Breast epithelium (tissue), 4 donors: ENCODE measurements around the gene PSD4. TPM values are rescaled to one million over a fixed set of nuclear protein-coding genes. Genes with fewer than 3 reads are reported as not detected.

Source experiments
- DNase-seq, 2 donors: peaks; one replicate each; pipeline ENCODE4 v3.0.0-alpha.2; 2019; ENCODE audit warnings: low spot score in 2 of 2
- H3K27ac ChIP-seq, 2 donors: fragments of 200-600 bp; sonication (generic) in 1 of 2; one replicate each; pipeline ENCODE4 v1.5.1; 2016 to 2019; ENCODE audit warnings: mild to moderate bottlenecking in 1 of 2
- H3K27me3 ChIP-seq, 2 donors: fragments of 200-600 bp; sonication (generic) in 1 of 2; one replicate each; pipeline versions ENCODE4 v1.5.1 to v1.6.0; 2017 to 2019; ENCODE audit warnings: control low read depth in 1 of 2, mild to moderate bottlenecking in 1 of 2
- H3K36me3 ChIP-seq: fragments of 200-600 bp; one replicate; pipeline ENCODE4 v1.5.1; 2019
- H3K4me1 ChIP-seq, 2 donors: fragments of 200-600 bp; sonication (generic); one replicate each; pipeline ENCODE4 v1.5.1; 2016 to 2019; ENCODE audit warnings: control low read depth in 1 of 2
- H3K4me3 ChIP-seq, 3 donors: fragments of 200-600 bp; sonication (generic); 1 replicate in 2 of 3; 2 replicates in 1 of 3; pipeline ENCODE4 v1.5.1; 2016 to 2019; ENCODE audit warnings: mild to moderate bottlenecking in 3 of 3, moderate library complexity in 2 of 3
- H3K9me3 ChIP-seq, 2 donors: fragments of 200-600 bp; sonication (generic) in 1 of 2; one replicate each; pipeline ENCODE4 v1.5.1; 2016 to 2019; ENCODE audit warnings: control low read depth in 1 of 2
- POLR2A ChIP-seq: fragments of 450-650 bp; IDR thresholded peaks from one replicate; pipeline ENCODE4 v1.6.1; 2016; ENCODE audit warnings: antibody characterized with exemption, mild to moderate bottlenecking, moderate library complexity
- POLR2AphosphoS5 ChIP-seq, 3 donors: sonication (generic); formaldehyde crosslinking; IDR thresholded peaks; one replicate each; pipeline ENCODE4 v1.6.1; 2017; ENCODE audit warnings: antibody characterized with exemption in 3 of 3
- intact Hi-C: fragments of 100-400 bp; cut with DNase I; formaldehyde crosslinking; loops from one replicate; pipeline ENCODE4 v1.15.1; 2023; ENCODE audit warnings: low total_unique reads
- total RNA-seq, 3 donors: library from RNA; depleted of rRNA; stranded (reverse); fragments of >200 nt; gene quantifications; one replicate each; pipeline ENCODE4 v1.1.0, GENCODE V29; 2016
- TF ChIP-seq, protein P1 (sequence below), 3 donors: fragments of 450-650 bp; IDR thresholded peaks; one replicate each; pipeline ENCODE4 v1.5.1; 2016 to 2017; ENCODE audit warnings: antibody characterized with exemption in 3 of 3, mild to moderate bottlenecking in 3 of 3, moderate library complexity in 3 of 3

PSD4 gene
- total RNA-seq, 3 donors from 2014 or later, result 4.3 to 61.2 (median 40.3) TPM

DNA sequence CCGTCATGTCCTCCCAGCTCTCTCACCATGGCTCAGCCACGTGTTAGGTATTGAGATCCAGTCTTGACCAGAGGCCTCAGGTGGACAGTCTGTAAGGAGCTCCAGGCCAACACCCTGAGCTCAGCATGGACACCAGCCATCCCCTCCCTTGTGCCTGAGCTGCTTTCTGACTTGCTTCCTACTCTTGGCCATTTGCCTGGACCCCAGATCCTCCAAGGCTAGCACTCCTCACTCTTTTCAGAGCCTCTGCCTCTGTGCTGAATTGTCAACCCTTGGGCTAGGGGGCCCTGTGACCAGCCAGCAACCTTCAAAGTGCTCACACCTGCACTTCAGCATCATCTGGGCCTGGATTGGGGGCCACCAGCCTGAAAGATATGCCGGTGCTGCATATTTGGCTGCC, 58.4 kb downstream of the PSD4 start:
- H3K9me3 ChIP-seq, result no peaks in the 10 kb centered on the region
- no peaks in the 10 kb centered on the region for H3K36me3 ChIP-seq
- no peak overlapping the region for H3K27ac ChIP-seq
- TF ChIP-seq POLR2AphosphoS5 (IDR thresholded peaks at IDR 0.05) (no peak), POLR2A (no peak)
- TF ChIP-seq, protein P1, sequence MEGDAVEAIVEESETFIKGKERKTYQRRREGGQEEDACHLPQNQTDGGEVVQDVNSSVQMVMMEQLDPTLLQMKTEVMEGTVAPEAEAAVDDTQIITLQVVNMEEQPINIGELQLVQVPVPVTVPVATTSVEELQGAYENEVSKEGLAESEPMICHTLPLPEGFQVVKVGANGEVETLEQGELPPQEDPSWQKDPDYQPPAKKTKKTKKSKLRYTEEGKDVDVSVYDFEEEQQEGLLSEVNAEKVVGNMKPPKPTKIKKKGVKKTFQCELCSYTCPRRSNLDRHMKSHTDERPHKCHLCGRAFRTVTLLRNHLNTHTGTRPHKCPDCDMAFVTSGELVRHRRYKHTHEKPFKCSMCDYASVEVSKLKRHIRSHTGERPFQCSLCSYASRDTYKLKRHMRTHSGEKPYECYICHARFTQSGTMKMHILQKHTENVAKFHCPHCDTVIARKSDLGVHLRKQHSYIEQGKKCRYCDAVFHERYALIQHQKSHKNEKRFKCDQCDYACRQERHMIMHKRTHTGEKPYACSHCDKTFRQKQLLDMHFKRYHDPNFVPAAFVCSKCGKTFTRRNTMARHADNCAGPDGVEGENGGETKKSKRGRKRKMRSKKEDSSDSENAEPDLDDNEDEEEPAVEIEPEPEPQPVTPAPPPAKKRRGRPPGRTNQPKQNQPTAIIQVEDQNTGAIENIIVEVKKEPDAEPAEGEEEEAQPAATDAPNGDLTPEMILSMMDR (IDR thresholded peaks at IDR 0.05), result no peak
- no peak overlapping the region for H3K4me3 ChIP-seq
- DNase-seq, result no peak
- intact Hi-C loops, result no loop called here
- H3K4me1 ChIP-seq, result no peaks in the 10 kb centered on the region
- no peaks in the 10 kb centered on the region for H3K27me3 ChIP-seq

DNA sequence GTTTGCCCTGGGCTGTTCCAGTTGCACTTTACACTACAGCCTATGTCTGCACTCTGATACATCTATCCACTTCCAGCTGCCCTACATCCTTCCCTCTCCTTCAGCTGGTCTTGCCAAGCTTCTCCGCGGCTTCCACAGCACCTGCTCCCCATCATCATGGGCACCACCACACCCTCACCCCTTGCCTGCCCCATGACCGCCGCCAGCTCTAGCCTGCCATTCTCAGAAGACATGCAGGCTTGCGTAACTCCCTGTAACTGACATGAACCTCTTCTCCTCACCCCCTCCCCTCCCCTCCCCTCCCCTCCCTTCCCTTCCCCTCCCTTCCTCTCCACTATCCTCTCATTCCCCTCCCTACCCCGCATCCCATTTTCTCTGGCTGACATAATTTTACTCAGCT, 59.0 kb downstream of the PSD4 start:
- H3K4me1 ChIP-seq, result no peaks in the 10 kb centered on the region
- no peak overlapping the region for H3K4me3 ChIP-seq
- no peaks in the 10 kb centered on the region for H3K27me3 ChIP-seq
- H3K27ac ChIP-seq, result no peak overlapping the region
- TF ChIP-seq, protein P1 (IDR thresholded peaks at IDR 0.05), result no peak
- TF ChIP-seq POLR2A, result no peak
- no peak for TF ChIP-seq POLR2AphosphoS5 (IDR thresholded peaks at IDR 0.05)
- DNase-seq, result no peak
- H3K36me3 ChIP-seq, result no peaks in the 10 kb centered on the region
- no peaks in the 10 kb centered on the region for H3K9me3 ChIP-seq
- intact Hi-C loops, result no loop called here

DNA sequence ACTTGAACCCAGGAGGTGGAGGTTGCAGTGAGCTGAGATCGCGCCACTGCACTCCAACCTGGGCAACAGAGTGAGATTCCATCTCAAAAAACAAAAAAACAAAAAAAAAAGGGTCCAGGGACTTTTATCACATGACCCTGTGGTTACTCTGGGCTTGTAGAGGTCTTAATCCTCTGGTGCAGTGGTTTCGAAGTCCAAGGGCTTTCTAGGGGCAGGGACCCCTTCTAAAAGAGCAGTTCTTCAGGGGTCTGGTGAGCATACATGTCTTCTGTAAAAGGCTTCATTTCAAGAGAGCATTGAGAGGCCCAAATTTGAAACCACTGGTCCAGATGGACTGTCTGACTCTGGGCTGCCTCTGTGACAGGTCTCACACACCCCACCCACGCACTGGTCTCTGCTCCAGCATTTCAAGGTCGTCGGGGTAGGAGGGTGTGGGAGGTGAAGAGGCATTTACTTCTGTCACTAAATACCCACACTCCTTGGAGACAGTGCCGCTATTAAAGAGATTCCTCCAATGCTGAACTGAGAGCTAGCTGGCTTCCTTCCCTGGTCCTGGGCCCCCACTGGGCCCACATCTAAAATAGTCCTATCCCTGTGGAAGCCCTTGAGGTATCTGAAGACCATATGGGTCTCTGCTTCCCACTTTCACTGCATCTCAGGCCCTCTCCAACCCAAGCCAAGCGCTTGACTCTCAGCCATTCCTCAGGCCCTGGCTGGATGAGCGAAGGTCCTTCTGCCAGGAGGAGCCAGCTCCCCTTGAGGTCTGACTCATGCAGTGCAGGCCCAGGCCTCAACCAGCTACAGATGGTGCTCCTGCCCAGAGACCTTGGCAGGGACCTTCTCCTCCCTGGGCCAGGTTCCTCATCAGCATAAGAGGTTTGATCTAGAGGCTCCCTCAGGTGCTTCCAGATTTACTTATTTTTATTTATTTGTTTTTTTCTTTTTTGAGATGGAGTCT, 60.1 kb downstream of the PSD4 start:
- no peak for DNase-seq
- Histone ChIP-seq H3K4me3 (no peak overlapping the region), H3K27ac (no peak overlapping the region), H3K9me3 (no peaks in the 10 kb centered on the region), H3K27me3 (no peaks in the 10 kb centered on the region), H3K4me1 (no peaks in the 10 kb centered on the region), H3K36me3 (no peaks in the 10 kb centered on the region)
- intact Hi-C loops, result no loop called here
- TF ChIP-seq, protein P1 (IDR thresholded peaks at IDR 0.05), result no peak
- TF ChIP-seq POLR2A (no peak), POLR2AphosphoS5 (IDR thresholded peaks at IDR 0.05) (no peak)

DNA sequence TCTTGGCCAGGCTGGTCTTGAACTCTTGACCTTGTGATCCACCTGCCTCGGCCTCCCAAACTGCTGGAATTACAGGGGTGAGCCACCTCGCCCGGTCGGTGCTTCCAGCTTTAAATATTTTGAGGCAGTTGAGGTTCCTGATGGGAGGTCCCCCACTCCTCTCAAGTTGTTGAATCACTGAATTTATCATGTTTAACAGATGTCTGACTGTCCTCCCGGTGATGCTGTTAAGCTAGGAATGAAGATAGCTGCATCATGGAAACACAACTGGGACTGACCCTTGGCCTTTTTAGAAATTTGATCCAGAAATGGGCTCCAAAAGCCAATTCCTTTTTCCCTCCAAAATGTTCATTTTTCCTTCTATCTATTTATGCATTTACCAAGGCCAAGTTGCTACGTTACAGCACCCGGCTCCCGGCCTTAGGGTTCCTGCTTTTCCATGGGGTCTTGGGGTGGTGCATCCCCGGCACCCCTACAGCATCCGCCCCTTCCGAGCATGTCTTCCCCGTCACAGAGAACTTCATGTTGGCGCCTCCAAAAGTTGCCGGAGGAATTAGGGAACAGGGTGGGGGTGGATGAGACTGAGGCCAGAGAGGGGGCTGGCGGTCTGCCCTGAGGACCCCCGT, 61.1 kb downstream of the PSD4 start:
- H3K4me3 ChIP-seq, result peak overlapping the region; percentile 38 to 52 (median 48)
- no peak overlapping the region for H3K27ac ChIP-seq
- intact Hi-C loops, result no loop called here
- H3K36me3 ChIP-seq, result no peaks in the 10 kb centered on the region
- no peak for DNase-seq
- no peaks in the 10 kb centered on the region for H3K27me3 ChIP-seq
- peaks cover 0 to 2% of the 10 kb centered on the region in 2 donors for H3K4me1 ChIP-seq
- TF ChIP-seq POLR2A, result no peak
- TF ChIP-seq, protein P1 (IDR thresholded peaks at IDR 0.05), result no peak
- TF ChIP-seq POLR2AphosphoS5 (IDR thresholded peaks at IDR 0.05), result no peak
- H3K9me3 ChIP-seq, result no peaks in the 10 kb centered on the region
